ENCODE measurements around the gene LDLRAD4. TPM values are rescaled to one million over a fixed set of nuclear protein-coding genes. Genes with fewer than 3 reads are reported as not detected.

Gene LDLRAD4
- total RNA-seq, 1 donor: 50.9 TPM

- peaks cover 9% of the 10 kb centered on the region for H3K4me1 ChIP-seq (ENCODE audit: insufficient read depth, low read length)
- H3K9me3 ChIP-seq (ENCODE audit: low read depth, low read length): no peaks in the 10 kb centered on the region
- H3K27me3 ChIP-seq (ENCODE audit: insufficient read depth, low read length): no peaks in the 10 kb centered on the region
- no peak overlapping the region for H3K4me3 ChIP-seq (ENCODE audit: low read length)
These were observed 285.3 kb downstream of the LDLRAD4 start for GRCh38 chr18:13503836-13504235.

- no peaks in the 10 kb centered on the region for H3K27me3 ChIP-seq (ENCODE audit: insufficient read depth, low read length)
- H3K9me3 ChIP-seq (ENCODE audit: low read depth, low read length): no peaks in the 10 kb centered on the region
- peaks cover 9% of the 10 kb centered on the region for H3K4me1 ChIP-seq (ENCODE audit: insufficient read depth, low read length)
- H3K4me3 ChIP-seq (ENCODE audit: low read length): no peak overlapping the region
These were observed 287.3 kb downstream of the LDLRAD4 start for GRCh38 chr18:13505780-13506345.

GRCh38 chr18:13510594-13510993, 292.0 kb downstream of the LDLRAD4 start:
- Histone ChIP-seq H3K4me1 (ENCODE audit: insufficient read depth, low read length) (peaks cover 15% of the 10 kb centered on the region), H3K4me3 (ENCODE audit: low read length) (no peak overlapping the region), H3K27me3 (ENCODE audit: insufficient read depth, low read length) (no peaks in the 10 kb centered on the region), H3K9me3 (ENCODE audit: low read depth, low read length) (no peaks in the 10 kb centered on the region)

GRCh38 chr18:13511961-13512577, 293.5 kb downstream of the LDLRAD4 start:
- Histone ChIP-seq H3K27me3 (ENCODE audit: insufficient read depth, low read length) (no peaks in the 10 kb centered on the region), H3K4me1 (ENCODE audit: insufficient read depth, low read length) (peaks cover 7% of the 10 kb centered on the region), H3K9me3 (ENCODE audit: low read depth, low read length) (no peaks in the 10 kb centered on the region), H3K4me3 (ENCODE audit: low read length) (no peak overlapping the region)

GRCh38 chr18:13513021-13513420, 294.5 kb downstream of the LDLRAD4 start:
- Histone ChIP-seq H3K4me1 (ENCODE audit: insufficient read depth, low read length) (peaks cover 7% of the 10 kb centered on the region), H3K9me3 (ENCODE audit: low read depth, low read length) (no peaks in the 10 kb centered on the region), H3K27me3 (ENCODE audit: insufficient read depth, low read length) (no peaks in the 10 kb centered on the region), H3K4me3 (ENCODE audit: low read length) (no peak overlapping the region)

- Histone ChIP-seq H3K4me3 (ENCODE audit: low read length) (no peak overlapping the region), H3K9me3 (ENCODE audit: low read depth, low read length) (no peaks in the 10 kb centered on the region), H3K27me3 (ENCODE audit: insufficient read depth, low read length) (no peaks in the 10 kb centered on the region), H3K4me1 (ENCODE audit: insufficient read depth, low read length) (peaks cover 7% of the 10 kb centered on the region)
These were observed 294.9 kb downstream of the LDLRAD4 start for GRCh38 chr18:13513481-13513880.

GRCh38 chr18:13514558-13514957, 296.0 kb downstream of the LDLRAD4 start:
- Histone ChIP-seq H3K9me3 (ENCODE audit: low read depth, low read length) (no peaks in the 10 kb centered on the region), H3K27me3 (ENCODE audit: insufficient read depth, low read length) (no peaks in the 10 kb centered on the region), H3K4me1 (ENCODE audit: insufficient read depth, low read length) (peaks cover 7% of the 10 kb centered on the region), H3K4me3 (ENCODE audit: low read length) (no peak overlapping the region)

GRCh38 chr18:13516855-13517254, 298.3 kb downstream of the LDLRAD4 start:
- Histone ChIP-seq H3K9me3 (ENCODE audit: low read depth, low read length) (no peaks in the 10 kb centered on the region), H3K4me3 (ENCODE audit: low read length) (no peak overlapping the region), H3K27me3 (ENCODE audit: insufficient read depth, low read length) (no peaks in the 10 kb centered on the region), H3K4me1 (ENCODE audit: insufficient read depth, low read length) (peaks cover 4% of the 10 kb centered on the region)

GRCh38 chr18:13517369-13517768, 298.8 kb downstream of the LDLRAD4 start:
- Histone ChIP-seq H3K27me3 (ENCODE audit: insufficient read depth, low read length) (no peaks in the 10 kb centered on the region), H3K4me1 (ENCODE audit: insufficient read depth, low read length) (no peaks in the 10 kb centered on the region), H3K9me3 (ENCODE audit: low read depth, low read length) (no peaks in the 10 kb centered on the region), H3K4me3 (ENCODE audit: low read length) (no peak overlapping the region)

GRCh38 chr18:13518382-13518781, 299.8 kb downstream of the LDLRAD4 start:
- no peaks in the 10 kb centered on the region for H3K4me1 ChIP-seq (ENCODE audit: insufficient read depth, low read length)

GRCh38 chr18:13520306-13520705, 301.7 kb downstream of the LDLRAD4 start:
- Histone ChIP-seq H3K27me3 (ENCODE audit: insufficient read depth, low read length) (no peaks in the 10 kb centered on the region), H3K4me1 (ENCODE audit: insufficient read depth, low read length) (no peaks in the 10 kb centered on the region), H3K9me3 (ENCODE audit: low read depth, low read length) (no peaks in the 10 kb centered on the region), H3K4me3 (ENCODE audit: low read length) (no peak overlapping the region)

More at GRCh38 chr18:13518382-13518781, 299.8 kb downstream of the LDLRAD4 start:
- Histone ChIP-seq H3K27me3 (ENCODE audit: insufficient read depth, low read length) (no peaks in the 10 kb centered on the region), H3K4me3 (ENCODE audit: low read length) (no peak overlapping the region), H3K9me3 (ENCODE audit: low read depth, low read length) (no peaks in the 10 kb centered on the region)

- H3K4me3 ChIP-seq (ENCODE audit: low read length): no peak overlapping the region
These were observed 302.2 kb downstream of the LDLRAD4 start for GRCh38 chr18:13520741-13521140.

GRCh38 chr18:13521418-13521817, 302.9 kb downstream of the LDLRAD4 start:
- Histone ChIP-seq H3K9me3 (ENCODE audit: low read depth, low read length) (no peaks in the 10 kb centered on the region), H3K4me3 (ENCODE audit: low read length) (no peak overlapping the region), H3K27me3 (ENCODE audit: insufficient read depth, low read length) (no peaks in the 10 kb centered on the region), H3K4me1 (ENCODE audit: insufficient read depth, low read length) (no peaks in the 10 kb centered on the region)

More at GRCh38 chr18:13520741-13521140, 302.2 kb downstream of the LDLRAD4 start:
- Histone ChIP-seq H3K27me3 (ENCODE audit: insufficient read depth, low read length) (no peaks in the 10 kb centered on the region), H3K9me3 (ENCODE audit: low read depth, low read length) (no peaks in the 10 kb centered on the region), H3K4me1 (ENCODE audit: insufficient read depth, low read length) (no peaks in the 10 kb centered on the region)

GRCh38 chr18:13522256-13522655, 303.7 kb downstream of the LDLRAD4 start:
- Histone ChIP-seq H3K4me3 (ENCODE audit: low read length) (no peak overlapping the region), H3K27me3 (ENCODE audit: insufficient read depth, low read length) (no peaks in the 10 kb centered on the region), H3K9me3 (ENCODE audit: low read depth, low read length) (no peaks in the 10 kb centered on the region), H3K4me1 (ENCODE audit: insufficient read depth, low read length) (no peaks in the 10 kb centered on the region)

- no peaks in the 10 kb centered on the region for H3K4me1 ChIP-seq (ENCODE audit: insufficient read depth, low read length)
- H3K9me3 ChIP-seq (ENCODE audit: low read depth, low read length): no peaks in the 10 kb centered on the region
- H3K27me3 ChIP-seq (ENCODE audit: insufficient read depth, low read length): no peaks in the 10 kb centered on the region
- H3K4me3 ChIP-seq (ENCODE audit: low read length): no peak overlapping the region
These were observed 304.5 kb downstream of the LDLRAD4 start for GRCh38 chr18:13522861-13523660.

All from mononuclear cell (primary cell).